ENCODE data around the gene FCRL5. TPM values are rescaled to one million over a fixed set of nuclear protein-coding genes. Genes with fewer than 3 reads are reported as not detected.

Gene FCRL5
- total and polyA plus RNA-seq, 9 of the 15 experiments (the other 6 are each of a cell fraction or from before 2014, with no cell fraction given): not detected

- Histone ChIP-seq H2AFZ (ENCODE audit: low read depth, low read length) (0 out of 2 replicates have a peak overlapping the region, but pooled peaks have one; percentile 22), H3K27me3 (ENCODE audit: control insufficient read depth in 2 of 2, insufficient read depth in 2 of 2, low read length in 2 of 2) (peaks cover 2 to 11% of the 10 kb centered on the region in 2 experiments; a peak in 3 of 5 replicates), H3K4me1 (replicated peaks in 1 of 2; ENCODE audit: control insufficient read depth in 2 of 2, insufficient read depth in 2 of 2, low read length in 2 of 2) (no peaks in the 10 kb centered on the region), H3K9me3 (replicated peaks; ENCODE audit: control insufficient read depth, insufficient read depth, low read depth, low read length) (no peaks in the 10 kb centered on the region), H3K36me3 (ENCODE audit: control insufficient read depth, insufficient read depth, low read length) (no peaks in the 10 kb centered on the region), H3K4me3 (no peak overlapping the region), H3K9ac (ENCODE audit: insufficient read depth in 1 of 2, low read depth in 2 of 2, low read length in 2 of 2) (no peak overlapping the region), H3K9me1 (ENCODE audit: control insufficient read depth, insufficient read depth, low read length) (no peaks in the 10 kb centered on the region), H4K20me1 (replicated peaks; ENCODE audit: control insufficient read depth, insufficient read depth, low read length) (no peaks in the 10 kb centered on the region), H3K79me2 (ENCODE audit: control insufficient read depth, insufficient read depth, low read length) (no peaks in the 10 kb centered on the region), H3K4me2 (ENCODE audit: insufficient read depth, low read length) (no peak overlapping the region), H3K27ac (ENCODE audit: extremely low read depth, low read depth, low read length) (no peak overlapping the region)
- in situ Hi-C loops (cut with MboI) (no loop called here), intact Hi-C loops (cut with micrococcal nuclease) (no loop called here)
- ATAC-seq: no peak
- ChIA-PET POLR2A (interaction anchor here (1.0 kb wide), 1 partner anchor 12 kb away, joined by 3 read pairs; no protein-coding TSS in a partner anchor), CTCF (ENCODE audit: low intra/inter-chr PET ratio) (no interaction called here)
- TF ChIP-seq PHF21A (IDR thresholded peaks at IDR 0.05; ENCODE audit: borderline replicate concordance, low read depth) (no peak), TCF3 (CRISPR knock-in tag; IDR thresholded peaks at IDR 0.05) (no peak), ZNF280B (CRISPR knock-in tag; IDR thresholded peaks at IDR 0.05) (no peak), ZNF143 (CRISPR knock-in tag; IDR thresholded peaks at IDR 0.05) (no peak), MCM2 (IDR thresholded peaks at IDR 0.05; ENCODE audit: low read depth) (no peak), ZNF318 (IDR thresholded peaks at IDR 0.05; ENCODE audit: borderline replicate concordance in 1 of 2, low read depth in 1 of 2) (no peak), ZBTB43 (CRISPR knock-in tag; IDR thresholded peaks at IDR 0.05) (no peak), CBFA2T2 (conservative IDR thresholded peaks at IDR 0.05) (no peak), ZNF696 (CRISPR knock-in tag; conservative IDR thresholded peaks at IDR 0.05) (no peak)
- 7% methylated on average over 3 of the region's 3 CpGs for WGBS (ENCODE audit: insufficient coverage, low coverage, missing lambda C conversion rate)
- no TSS peak for BruUV-seq (replicated peaks)
- FAIRE-seq: no peak
- no peak for DNase-seq (ENCODE audit: extremely low read depth in 1 of 4, low spot score in 3 of 4)
Measured at GRCh38 chr1:157472959-157473358, 79.4 kb downstream of the FCRL5 start.

All from K562 (cell line).